ENCODE results near the gene LRRC18. TPM values are rescaled to one million over a fixed set of nuclear protein-coding genes. Genes with fewer than 3 reads are reported as not detected.

Gene LRRC18
- total and polyA plus RNA-seq, 2 experiments from 2014 or later = not detected

DNA sequence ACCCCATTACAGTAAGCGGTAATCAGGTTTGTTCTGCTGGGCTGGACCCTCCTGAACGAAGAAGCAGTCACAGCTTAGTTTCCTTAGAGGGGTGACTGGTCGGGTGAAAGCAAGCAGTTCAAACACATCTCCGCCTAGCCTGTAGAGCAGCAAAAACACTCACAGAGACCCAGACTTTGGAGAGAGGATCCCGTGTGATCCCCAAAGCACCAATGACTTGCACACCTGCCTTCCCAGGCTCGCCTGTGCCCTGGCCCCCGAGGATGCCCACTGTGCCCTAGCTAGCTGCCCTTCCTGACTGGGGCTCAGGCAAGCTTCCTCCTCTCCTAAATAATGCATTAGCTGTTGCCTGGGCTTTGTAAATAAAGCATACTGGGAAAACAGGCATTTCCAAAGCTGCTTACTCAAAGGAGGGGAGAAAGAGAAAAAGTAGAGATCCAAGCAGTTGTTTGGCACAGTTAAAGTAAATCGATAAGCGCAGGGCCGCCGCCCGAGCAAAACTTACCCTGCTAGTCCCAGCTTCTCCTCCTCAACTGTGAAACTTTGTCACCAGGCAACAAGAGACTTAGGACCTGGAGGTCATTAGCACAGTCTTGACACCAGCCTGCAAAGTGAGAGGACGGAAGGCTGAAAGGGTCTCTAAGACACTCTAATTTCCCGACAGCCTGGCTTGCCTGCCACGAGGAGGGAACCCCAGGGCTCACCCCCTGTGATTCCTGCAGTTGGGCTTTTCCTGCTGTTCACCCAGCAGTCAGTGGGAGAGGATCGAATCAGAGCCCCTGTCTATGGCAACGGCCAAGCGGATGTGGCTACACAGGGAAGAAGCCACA, 4.8 kb downstream of the LRRC18 start:
- TF ChIP-seq, protein P1, sequence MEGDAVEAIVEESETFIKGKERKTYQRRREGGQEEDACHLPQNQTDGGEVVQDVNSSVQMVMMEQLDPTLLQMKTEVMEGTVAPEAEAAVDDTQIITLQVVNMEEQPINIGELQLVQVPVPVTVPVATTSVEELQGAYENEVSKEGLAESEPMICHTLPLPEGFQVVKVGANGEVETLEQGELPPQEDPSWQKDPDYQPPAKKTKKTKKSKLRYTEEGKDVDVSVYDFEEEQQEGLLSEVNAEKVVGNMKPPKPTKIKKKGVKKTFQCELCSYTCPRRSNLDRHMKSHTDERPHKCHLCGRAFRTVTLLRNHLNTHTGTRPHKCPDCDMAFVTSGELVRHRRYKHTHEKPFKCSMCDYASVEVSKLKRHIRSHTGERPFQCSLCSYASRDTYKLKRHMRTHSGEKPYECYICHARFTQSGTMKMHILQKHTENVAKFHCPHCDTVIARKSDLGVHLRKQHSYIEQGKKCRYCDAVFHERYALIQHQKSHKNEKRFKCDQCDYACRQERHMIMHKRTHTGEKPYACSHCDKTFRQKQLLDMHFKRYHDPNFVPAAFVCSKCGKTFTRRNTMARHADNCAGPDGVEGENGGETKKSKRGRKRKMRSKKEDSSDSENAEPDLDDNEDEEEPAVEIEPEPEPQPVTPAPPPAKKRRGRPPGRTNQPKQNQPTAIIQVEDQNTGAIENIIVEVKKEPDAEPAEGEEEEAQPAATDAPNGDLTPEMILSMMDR (IDR thresholded peaks at IDR 0.05; ENCODE audit: low read depth, low read length) = no peak

DNA sequence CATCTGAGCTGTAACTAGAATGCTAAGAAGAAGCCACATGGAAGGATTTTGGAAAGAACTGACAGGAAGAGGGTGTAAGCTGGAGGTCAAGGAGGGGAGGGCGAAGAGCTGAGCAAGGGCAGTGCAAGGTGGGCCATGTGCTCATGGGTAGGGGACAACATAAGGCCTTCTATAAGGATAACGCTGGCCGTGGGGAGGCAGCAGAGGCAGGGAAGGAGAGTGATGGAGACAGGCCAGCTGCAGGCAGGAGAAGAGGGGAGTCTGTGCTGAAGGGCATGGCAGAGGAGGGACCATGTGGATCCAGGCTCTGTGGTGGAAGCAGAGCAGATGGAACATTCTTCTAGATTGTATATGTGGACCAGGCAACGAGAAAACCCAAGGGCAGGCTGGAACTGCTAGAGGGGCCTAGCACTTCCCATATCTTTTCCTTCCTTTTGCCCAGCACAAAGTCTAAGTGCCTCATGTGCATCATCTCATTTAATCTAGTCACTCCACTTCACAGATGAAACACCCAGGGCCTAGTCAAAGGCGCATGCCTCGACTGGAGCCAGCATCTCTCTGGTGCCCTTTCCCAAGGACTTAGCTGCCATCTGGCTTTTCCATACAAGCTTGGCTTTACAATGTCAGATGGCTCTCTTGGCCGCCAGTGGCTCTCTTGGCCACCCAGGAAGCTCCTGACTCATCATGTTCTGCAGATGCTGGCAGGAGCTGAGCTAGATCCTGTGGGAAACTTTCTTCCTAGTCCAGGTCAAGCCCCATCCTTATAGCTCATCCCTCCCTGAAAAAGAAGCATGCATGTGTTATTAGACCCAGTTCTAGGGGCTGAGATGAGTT, 6.6 kb downstream of the LRRC18 start:
- Histone ChIP-seq H3K27ac (no peak overlapping the region), H3K4me3 (no peak overlapping the region), H3K4me1 (ENCODE audit: low read depth) (no peaks in the 10 kb centered on the region), H3K9me3 (ENCODE audit: low read depth) (no peaks in the 10 kb centered on the region), H3K27me3 (no peaks in the 10 kb centered on the region), H3K36me3 (no peaks in the 10 kb centered on the region)
- DNase-seq (ENCODE audit: low read depth in 1 of 2, low spot score in 1 of 2) = no peak
- TF ChIP-seq, protein P1 (IDR thresholded peaks at IDR 0.05; ENCODE audit: low read depth, low read length) = no peak

More for the DNA sequence above, 4.8 kb downstream of the LRRC18 start:
- H3K4me3 ChIP-seq = no peak overlapping the region
- H3K27me3 ChIP-seq = no peaks in the 10 kb centered on the region
- H3K27ac ChIP-seq = no peak overlapping the region
- peak in 1 of 2 donors; percentile 14 for DNase-seq (ENCODE audit: low read depth in 1 of 2, low spot score in 1 of 2)
- H3K4me1 ChIP-seq (ENCODE audit: low read depth) = no peaks in the 10 kb centered on the region
- no peaks in the 10 kb centered on the region for H3K9me3 ChIP-seq (ENCODE audit: low read depth)
- H3K36me3 ChIP-seq = no peaks in the 10 kb centered on the region

DNA sequence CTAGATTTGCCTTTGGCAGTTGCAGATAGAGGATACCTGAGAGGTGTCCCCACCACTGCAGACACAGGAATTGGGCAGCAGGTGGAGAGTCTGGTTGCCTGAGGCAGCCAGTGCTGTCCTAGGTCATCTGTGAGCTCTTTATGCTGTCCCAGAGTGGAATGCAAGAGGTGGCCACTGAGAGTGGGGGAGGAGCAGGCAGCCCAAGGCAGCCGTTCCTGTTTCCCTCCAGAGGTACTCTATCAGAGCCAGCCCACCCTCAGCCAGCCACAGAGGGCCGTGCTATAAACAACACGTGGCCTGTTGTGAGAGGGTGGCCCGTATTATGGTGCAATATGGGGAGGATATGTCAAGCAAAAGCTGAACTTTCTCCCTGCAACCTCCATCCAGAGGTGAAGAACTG, 8.5 kb downstream of the LRRC18 start:
- Histone ChIP-seq H3K27ac (no peak overlapping the region), H3K4me1 (ENCODE audit: low read depth) (no peaks in the 10 kb centered on the region), H3K9me3 (ENCODE audit: low read depth) (no peaks in the 10 kb centered on the region), H3K27me3 (no peaks in the 10 kb centered on the region), H3K4me3 (no peak overlapping the region), H3K36me3 (no peaks in the 10 kb centered on the region)
- peak in 1 of 2 donors; percentile 36 for DNase-seq (ENCODE audit: low read depth in 1 of 2, low spot score in 1 of 2)
- TF ChIP-seq, protein P1 (IDR thresholded peaks at IDR 0.05; ENCODE audit: low read depth, low read length) = no peak

DNA sequence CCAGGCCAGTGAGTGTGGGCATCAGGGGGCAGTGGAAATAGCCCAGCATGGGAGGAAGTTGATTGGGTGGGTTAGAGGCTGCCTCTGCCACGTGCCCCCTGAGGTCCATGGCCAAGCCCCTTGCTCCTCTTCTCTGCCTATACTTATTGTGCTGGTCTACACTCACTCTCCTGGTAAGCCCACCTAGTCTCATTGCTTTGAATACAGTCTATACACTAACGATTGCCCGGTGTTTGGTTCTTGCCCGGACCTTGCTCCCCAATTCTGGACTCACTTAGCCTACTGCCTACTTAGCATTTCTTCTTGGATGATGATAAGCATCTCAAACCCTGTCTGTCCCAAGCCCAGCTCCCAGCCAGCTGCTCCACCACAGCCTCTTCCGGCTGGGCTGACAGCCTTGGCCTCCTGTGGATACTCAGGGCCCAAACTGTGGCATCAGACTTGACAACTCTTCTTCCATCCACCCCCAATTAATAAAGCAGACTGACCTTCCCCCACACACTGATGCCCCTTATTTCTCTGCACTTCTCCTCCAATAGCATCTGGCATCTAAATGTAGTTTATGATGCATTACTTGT, 10.1 kb downstream of the LRRC18 start:
- H3K27me3 ChIP-seq = no peaks in the 10 kb centered on the region
- TF ChIP-seq, protein P1 (IDR thresholded peaks at IDR 0.05; ENCODE audit: low read depth, low read length) = no peak
- H3K9me3 ChIP-seq (ENCODE audit: low read depth) = no peaks in the 10 kb centered on the region
- H3K36me3 ChIP-seq = no peaks in the 10 kb centered on the region
- no peak overlapping the region for H3K27ac ChIP-seq
- H3K4me3 ChIP-seq = no peak overlapping the region
- DNase-seq (ENCODE audit: low read depth in 1 of 2, low spot score in 1 of 2) = no peak
- no peaks in the 10 kb centered on the region for H3K4me1 ChIP-seq (ENCODE audit: low read depth)

DNA sequence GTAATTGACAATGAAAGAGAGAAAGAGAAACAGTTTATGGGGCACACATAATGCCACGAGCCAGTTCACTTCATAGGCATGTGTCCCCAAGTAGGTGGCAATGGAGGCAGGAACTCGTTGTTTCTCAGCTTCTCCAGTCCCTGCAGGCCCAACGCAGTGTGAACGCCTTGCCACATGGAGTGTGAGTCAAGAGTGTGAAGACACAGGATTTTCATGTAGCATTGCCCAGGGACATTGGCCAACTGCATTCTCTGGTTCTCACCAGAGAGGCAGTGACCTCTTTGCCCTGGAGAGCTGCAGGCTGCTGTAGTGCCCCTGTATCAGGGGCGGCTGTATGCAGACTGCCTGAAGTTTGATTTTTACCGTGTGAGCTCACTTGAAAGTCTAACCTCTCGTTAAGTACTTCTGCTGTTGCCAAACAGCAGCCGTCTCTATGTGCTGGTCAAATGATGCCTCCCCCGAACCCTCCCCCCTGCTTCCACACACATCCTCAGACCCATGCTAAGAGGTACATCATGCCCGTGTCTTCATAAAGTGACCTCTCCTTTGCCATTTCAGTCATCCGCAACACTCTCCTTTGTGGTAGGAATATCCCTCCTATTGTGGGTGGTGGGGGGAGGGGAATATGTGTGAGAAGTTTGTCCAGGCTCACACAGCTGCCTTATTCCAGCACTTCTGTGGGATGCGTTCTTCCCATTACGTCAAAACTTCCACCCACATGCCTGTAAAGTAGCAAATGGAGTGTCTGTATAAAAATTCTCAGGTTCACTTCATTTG, 12.7 kb downstream of the LRRC18 start:
- no peaks in the 10 kb centered on the region for H3K27me3 ChIP-seq
- TF ChIP-seq, protein P1 (IDR thresholded peaks at IDR 0.05; ENCODE audit: low read depth, low read length) = no peak
- no peak overlapping the region for H3K27ac ChIP-seq
- no peak overlapping the region for H3K4me3 ChIP-seq
- no peaks in the 10 kb centered on the region for H3K4me1 ChIP-seq (ENCODE audit: low read depth)
- DNase-seq (ENCODE audit: low read depth in 1 of 2, low spot score in 1 of 2) = peak in 1 of 2 donors; percentile 6
- no peaks in the 10 kb centered on the region for H3K9me3 ChIP-seq (ENCODE audit: low read depth)
- H3K36me3 ChIP-seq = no peaks in the 10 kb centered on the region

Data from cardiac muscle cell (in vitro differentiated cells and primary cell).